B cell (primary cell): ENCODE results near the gene RAB11FIP3. TPM values are rescaled to one million over a fixed set of nuclear protein-coding genes. Genes with fewer than 3 reads are reported as not detected.

Experiments used
- ATAC-seq: fragments of 200-7000 bp; cut with Tn5 transposase; one replicate; pipeline ENCODE4 v1.10.0; 2021; ENCODE audit warnings: low read depth, mild to moderate bottlenecking, moderate number of reproducible peaks, moderate library complexity
- CTCF ChIA-PET: fragments of 350-600 bp; sonication (Branson Sonifier 250); formaldehyde crosslinking; loops from one replicate; lab custom pipeline; 2021; ENCODE audit warnings: antibody characterized with exemption, inconsistent platforms; lab: Charles Lee
- POLR2A ChIA-PET: fragments of 350-600 bp; sonication (Branson Sonifier 250); formaldehyde crosslinking; loops from one replicate; lab custom pipeline; 2021; ENCODE audit warnings: antibody characterized with exemption; lab: Charles Lee
- DNase-seq: peaks from one replicate; pipeline ENCODE4 v3.0.0; 2013
- H2AFZ ChIP-seq: 2 replicates; pipeline ENCODE4 v1.6.1; 2012; ENCODE audit warnings: mild to moderate bottlenecking, low read depth, low read length; ENCODE audit not compliant: insufficient read depth, poor library complexity, severe bottlenecking
- H3K27ac ChIP-seq, 2 donors: 1 replicate in 1 of 2; 2 replicates in 1 of 2; pipeline ENCODE4 v1.5.1; 2012 to 2013; ENCODE audit warnings: low read length in 2 of 2, mild to moderate bottlenecking in 2 of 2, moderate library complexity in 1 of 2
- H3K27me3 ChIP-seq, 4 experiments: fragments of 200-600 bp in 1 of 4; sonication (generic) in 1 of 4; replicated peaks in 1 of 4; 1 replicate in 2 of 4; 2 replicates in 2 of 4; pipeline versions ENCODE4 v1.6.1 to v1.7.0; 2013 to 2016; ENCODE audit warnings: low read length in 3 of 4, mild to moderate bottlenecking in 2 of 4, mixed read lengths in 1 of 4, moderate library complexity in 1 of 4; ENCODE audit not compliant: insufficient read depth in 4 of 4, control insufficient read depth in 3 of 4; ENCODE audit errors: control extremely low read depth in 1 of 4
- H3K36me3 ChIP-seq, 2 experiments: replicated peaks in 1 of 2; 1 replicate in 1 of 2; 2 replicates in 1 of 2; pipeline versions ENCODE4 v1.6.1 to v1.7.1; 2013; ENCODE audit warnings: low read length in 1 of 2; ENCODE audit not compliant: insufficient read depth in 2 of 2, control insufficient read depth in 1 of 2; ENCODE audit errors: control extremely low read depth in 1 of 2, extremely low read depth in 1 of 2
- H3K4me1 ChIP-seq, 2 donors: fragments of 200-600 bp in 1 of 2; sonication (generic) in 1 of 2; 1 replicate in 1 of 2; 2 replicates in 1 of 2; pipeline versions ENCODE4 v1.5.1 to v1.6.1; 2013 to 2017; ENCODE audit warnings: low read length in 2 of 2; ENCODE audit not compliant: control insufficient read depth in 2 of 2, insufficient read depth in 2 of 2
- H3K4me2 ChIP-seq: replicated peaks from 2 replicates; pipeline ENCODE3; 2012; ENCODE audit warnings: mild to moderate bottlenecking, low read depth, low read length; ENCODE audit not compliant: poor library complexity, severe bottlenecking
- H3K4me3 ChIP-seq, 5 experiments: fragments of 200-600 bp in 1 of 5; sonication (generic) in 1 of 5; 1 replicate in 3 of 5; 2 replicates in 2 of 5; pipeline versions ENCODE4 v1.5.1 to v1.7.0; 2011 to 2016; ENCODE audit warnings: low read length in 4 of 5, mild to moderate bottlenecking in 4 of 5, low read depth in 2 of 5, control low read depth in 1 of 5, moderate library complexity in 1 of 5; ENCODE audit not compliant: insufficient read depth in 1 of 5; ENCODE audit errors: control extremely low read depth in 1 of 5, extremely low read depth in 1 of 5
- H3K79me2 ChIP-seq: fragments of 200-600 bp; sonication (generic); one replicate; pipeline ENCODE4 v1.6.0; 2016; ENCODE audit warnings: low read length; ENCODE audit not compliant: control insufficient read depth, insufficient read depth
- H3K9ac ChIP-seq: fragments of 200-600 bp; sonication (generic); 2 replicates; pipeline ENCODE4 v1.6.1; 2017; ENCODE audit warnings: mild to moderate bottlenecking, low read length, moderate library complexity
- H3K9me3 ChIP-seq, 3 donors: one replicate each; pipeline versions ENCODE4 v1.6.1 to v1.7.1; 2013; ENCODE audit warnings: low read length in 2 of 3; ENCODE audit not compliant: control insufficient read depth in 2 of 3, insufficient read depth in 1 of 3; ENCODE audit errors: control extremely low read depth in 1 of 3
- H4K20me1 ChIP-seq: 2 replicates; pipeline ENCODE4 v1.6.0; 2012; ENCODE audit warnings: mild to moderate bottlenecking, low read length; ENCODE audit not compliant: insufficient read depth, control insufficient read depth, poor library complexity, severe bottlenecking
- H3K27ac Mint-ChIP-seq: one replicate; pipeline ENCODE4 v1.8.0; 2021; ENCODE audit warnings: mixed read lengths
- H3K27me3 Mint-ChIP-seq: one replicate; pipeline ENCODE4 v1.8.0; 2021; ENCODE audit warnings: mixed read lengths
- H3K4me1 Mint-ChIP-seq: one replicate; pipeline ENCODE4 v1.8.0; 2021; ENCODE audit warnings: mixed read lengths
- H3K4me3 Mint-ChIP-seq: one replicate; pipeline ENCODE4 v1.8.0; 2021; ENCODE audit warnings: mixed read lengths
- H3K9me3 Mint-ChIP-seq: one replicate; pipeline ENCODE4 v1.8.0; 2022; ENCODE audit warnings: mixed read lengths; ENCODE audit not compliant: insufficient read depth
- CTCF ChIP-seq: fragments of 200-600 bp; IDR thresholded peaks from one replicate; pipeline ENCODE4 v1.8.0; 2022; ENCODE audit warnings: antibody characterized with exemption, mild to moderate bottlenecking
- EZH2 ChIP-seq: IDR thresholded peaks from 2 replicates; pipeline ENCODE4 v1.6.1; 2012; ENCODE audit warnings: borderline replicate concordance, low read depth, mild to moderate bottlenecking, moderate library complexity, low read length; ENCODE audit not compliant: insufficient read depth, poor library complexity, severe bottlenecking
- WGBS: methylation state at CpG from one replicate; pipeline ENCODE4 v1.1.5; 2013; ENCODE audit warnings: missing lambda C conversion rate; ENCODE audit not compliant: insufficient coverage; 5-methylcytosine and 5-hydroxymethylcytosine counted together
- intact Hi-C: fragments of 100-400 bp; cut with micrococcal nuclease; formaldehyde crosslinking; loops from one replicate; pipeline ENCODE4 v1.10.0; 2022
- polyA plus RNA-seq: library from polyadenylated mRNA; depleted of rRNA; stranded (reverse); fragments of >200 nt; gene quantifications from 2 replicates; pipeline ENCODE4 v1.2.3, GENCODE V29; 2012
- total RNA-seq, 2 donors: library from RNA; stranded (reverse); fragments of 120-200 nt in 1 of 2; gene quantifications; 1 replicate in 1 of 2; 2 replicates in 1 of 2; pipeline versions ENCODE4 v1.2.3 to v1.2.4, GENCODE V29; 2013 to 2022

The RAB11FIP3 gene
- total and polyA plus RNA-seq, 2 donors (not counting 1 experiment from before 2014, with no cell fraction given) = 24.3 to 57.2 TPM

DNA sequence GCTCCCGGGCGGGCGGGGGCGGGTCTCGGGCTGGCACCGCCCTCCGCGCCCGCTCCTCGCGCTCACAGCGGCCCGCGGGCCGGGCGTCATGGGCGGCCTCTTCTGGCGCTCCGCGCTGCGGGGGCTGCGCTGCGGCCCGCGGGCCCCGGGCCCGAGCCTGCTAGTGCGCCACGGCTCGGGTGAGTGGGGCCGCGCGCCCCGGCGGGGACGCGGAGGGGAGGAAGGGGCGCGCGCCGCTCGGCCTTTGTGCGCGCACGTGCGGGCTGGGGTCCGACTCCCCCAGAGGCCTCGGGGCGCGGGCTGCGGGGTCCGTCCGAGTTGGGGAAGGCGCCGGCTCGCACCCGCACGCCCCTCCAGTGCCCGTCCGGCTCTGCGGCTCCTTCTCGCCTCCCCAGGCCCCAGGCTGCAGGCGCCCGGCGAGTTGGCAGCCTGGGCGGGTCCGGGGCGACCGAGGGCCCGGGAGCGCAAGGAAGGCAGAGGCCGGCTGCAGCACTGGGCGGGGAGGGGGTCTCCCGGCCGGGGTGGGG, 28.3 kb upstream of the RAB11FIP3 start, which contains the start of gene NME4:
TSS of gene NME4 (plus strand) at position 65 of the 527 bp plus-strand sequence. CDS start at position 89, 24 bp downstream.
- Mint-ChIP-seq H3K9me3 (no peaks in the 10 kb centered on the region), H3K4me3 (peak within 1 kb of the TSS; percentile 92), H3K4me1 (peaks cover 27% of the 10 kb centered on the region), H3K27ac (peak within 1 kb of the TSS; percentile 93), H3K27me3 (no peaks in the 10 kb centered on the region)
- Histone ChIP-seq H3K4me1 (peaks cover 26 to 35% of the 10 kb centered on the region in 2 donors), H2AFZ (peak within 1 kb of the TSS; percentile 62), H3K9me3 (peaks cover 0 to 6% (median 0%) of the 10 kb centered on the region in 3 donors), H3K36me3 (peaks cover 0 to 6% of the 10 kb centered on the region in 2 experiments), H3K27me3 (no peaks in the 10 kb centered on the region), H3K4me2 (peak within 1 kb of the TSS; percentile 79), H3K27ac (no peak within 1 kb of the TSS), H4K20me1 (peaks cover 7% of the 10 kb centered on the region), H3K4me3 (peak within 1 kb of the TSS; percentile 36 to 57 (median 55)), H3K9ac (peak within 1 kb of the TSS; percentile 32), H3K79me2 (no peaks in the 10 kb centered on the region)
- DNase-seq (peak; percentile 62), ATAC-seq (no peak)
- TF ChIP-seq CTCF (no peak), EZH2 (no peak)
- ChIA-PET POLR2A (interaction anchor here (0.6 to 1.0 kb wide), 2 partner anchors 15 to 22 kb away, joined by 4 to 8 read pairs; no protein-coding TSS in a partner anchor), CTCF (no interaction called here)
- 0% methylated on average over 65 of the region's 75 CpGs for WGBS
- intact Hi-C loops = no loop called here

GRCh38 chr16:397736-398332, 27.6 kb upstream of the RAB11FIP3 start:
- H3K9me3 Mint-ChIP-seq = no peaks in the 10 kb centered on the region
- H3K4me1 ChIP-seq = peaks cover 26 to 39% of the 10 kb centered on the region in 2 donors
- ATAC-seq = no peak
- peaks cover 0 to 6% (median 0%) of the 10 kb centered on the region in 3 donors for H3K9me3 ChIP-seq
- H3K27me3 ChIP-seq = no peaks in the 10 kb centered on the region
- peaks cover 27% of the 10 kb centered on the region for H3K4me1 Mint-ChIP-seq
- intact Hi-C loops = no loop called here
- 52% methylated on average over 23 of the region's 29 CpGs for WGBS
- H3K27me3 Mint-ChIP-seq = no peaks in the 10 kb centered on the region
- H3K4me3 Mint-ChIP-seq = peak overlapping the region; percentile 67
- no peak overlapping the region for H3K9ac ChIP-seq
- TF ChIP-seq EZH2 (no peak), CTCF (peak; percentile 14)
- CTCF ChIA-PET = no interaction called here
- H3K79me2 ChIP-seq = no peaks in the 10 kb centered on the region
- no peak overlapping the region for H3K27ac ChIP-seq
- H3K4me2 ChIP-seq = peak overlapping the region; percentile 46
- peak; percentile 69 for DNase-seq
- peaks cover 0 to 6% of the 10 kb centered on the region in 2 experiments for H3K36me3 ChIP-seq
- peaks cover 7% of the 10 kb centered on the region for H4K20me1 ChIP-seq
- peak overlapping the region; percentile 71 for H3K27ac Mint-ChIP-seq
- POLR2A ChIA-PET = interaction anchor here (0.6 kb wide), 1 partner anchor 23 kb away, joined by 4 read pairs; no protein-coding TSS in a partner anchor
- no peak overlapping the region for H2AFZ ChIP-seq
- no peak overlapping the region for H3K4me3 ChIP-seq
